ENCODE data around the gene BCL3. TPM values are rescaled to one million over a fixed set of nuclear protein-coding genes. Genes with fewer than 3 reads are reported as not detected.

The BCL3 gene
- total and polyA plus RNA-seq, 2 experiments from 2014 or later: 11.3 to 24.6 TPM

GRCh38 chr19:44808463-44809371, 60.2 kb downstream of the BCL3 start, which contains the start of gene BCAM:
TSS of gene BCAM (plus strand) at chr19:44809103. CDS start at chr19:44809125, 22 bp downstream.
- peak; percentile 75 for DNase-seq
- peak within 1 kb of the TSS; percentile 76 for H2AFZ ChIP-seq
- H3K27me3 ChIP-seq (replicated peaks; ENCODE audit: insufficient read depth): no peaks in the 10 kb centered on the region
- H3K4me3 ChIP-seq: peak within 1 kb of the TSS; percentile 76
- H3K4me2 ChIP-seq (ENCODE audit: unreplicated experiment): peak within 1 kb of the TSS; percentile 80
- H3K9me2 ChIP-seq (ENCODE audit: insufficient read depth): no peaks in the 10 kb centered on the region
- H3K27ac ChIP-seq: no peak within 1 kb of the TSS
- H4K20me1 ChIP-seq (ENCODE audit: insufficient read depth): no peaks in the 10 kb centered on the region
- no peaks in the 10 kb centered on the region for H3K79me2 ChIP-seq (ENCODE audit: insufficient read depth)
- TF ChIP-seq EZH2 (IDR thresholded peaks at IDR 0.05; ENCODE audit: insufficient read depth, poor library complexity, severe bottlenecking) (no peak), EZH2phosphoT487 (IDR thresholded peaks at IDR 0.05; ENCODE audit: insufficient read depth, low read depth) (no peak)
- peaks cover 5% of the 10 kb centered on the region; the same call in 1 of the 2 replicates for H3K4me1 ChIP-seq (ENCODE audit: insufficient read depth)
- peak within 1 kb of the TSS; percentile 66 for H3K9ac ChIP-seq
- in situ Hi-C loops (cut with MboI): no loop called here
- H3F3A ChIP-seq (ENCODE audit: insufficient read depth): peaks cover 7% of the 10 kb centered on the region; the same call in 1 of the 2 replicates
- H3K36me3 ChIP-seq (ENCODE audit: low read depth): no peaks in the 10 kb centered on the region
- no peaks in the 10 kb centered on the region for H3K9me3 ChIP-seq (ENCODE audit: low read depth)
- 6 to 9% methylated on average over 29 to 53 of the region's 59 CpGs for WGBS, 2 experiments (ENCODE audit: low coverage in 1 of 2, low lambda C conversion rate in 2 of 2, missing lambda C conversion rate in 2 of 2)

Small RNAs within 50 kb of the gene (microRNA-seq; reads per million reads assigned to microRNA genes)
- not detected for gene MIR8085 (ENCODE audit: borderline number of aligned reads)

Small RNAs within 50 kb of the gene (small RNA-seq; reads per million reads assigned to genes)
- not detected for gene RF00156 (ENCODE audit: low read depth, low replicate concordance)
- gene RF00285 (ENCODE audit: low read depth, low replicate concordance): not detected

Other genes with a start within 250 kb of the BCL3 start
- gene ZNF180, start 248.2 kb upstream of the BCL3 start, total RNA-seq (2014; rRNA removed; shearing (Covaris generic)): 5.8 and 8.2 TPM in 2 replicates
- 2.9 and 3.9 TPM in 2 replicates for gene ZNF180, start 248.2 kb upstream of the BCL3 start, polyA plus RNA-seq (2016; fragmentation: Nextera tagmentation; extraction: Ambion mirVana)
- not detected in 2 replicates for gene CEACAM20, start 219.0 kb upstream of the BCL3 start, total RNA-seq (2014; rRNA removed; shearing (Covaris generic))
- gene CEACAM20, start 219.0 kb upstream of the BCL3 start, polyA plus RNA-seq (2016; fragmentation: Nextera tagmentation; extraction: Ambion mirVana): not detected in 2 replicates
- not detected in 2 replicates for gene IGSF23, start 135.1 kb upstream of the BCL3 start, total RNA-seq (2014; rRNA removed; shearing (Covaris generic))
- 0.63 and 0.79 TPM in 2 replicates for gene IGSF23, start 135.1 kb upstream of the BCL3 start, polyA plus RNA-seq (2016; fragmentation: Nextera tagmentation; extraction: Ambion mirVana)
- 140 and 148 TPM in 2 replicates for gene PVR, start 104.8 kb upstream of the BCL3 start, total RNA-seq (2014; rRNA removed; shearing (Covaris generic))
- 58.8 and 63.3 TPM in 2 replicates for gene PVR, start 104.8 kb upstream of the BCL3 start, polyA plus RNA-seq (2016; fragmentation: Nextera tagmentation; extraction: Ambion mirVana)
- 0.51 and 1.9 TPM in 2 replicates for gene CEACAM19, start 77.2 kb upstream of the BCL3 start, total RNA-seq (2014; rRNA removed; shearing (Covaris generic))
- gene CEACAM19, start 77.2 kb upstream of the BCL3 start, polyA plus RNA-seq (2016; fragmentation: Nextera tagmentation; extraction: Ambion mirVana): 1.3 and 1.7 TPM in 2 replicates
- gene CEACAM16, start 49.6 kb upstream of the BCL3 start, total RNA-seq (2014; rRNA removed; shearing (Covaris generic)): not detected in 2 replicates
- not detected in 2 replicates for gene CEACAM16, start 49.6 kb upstream of the BCL3 start, polyA plus RNA-seq (2016; fragmentation: Nextera tagmentation; extraction: Ambion mirVana)
- gene CBLC, start 29.2 kb downstream of the BCL3 start, total RNA-seq (2014; rRNA removed; shearing (Covaris generic)): not detected in 2 replicates
- gene CBLC, start 29.2 kb downstream of the BCL3 start, polyA plus RNA-seq (2016; fragmentation: Nextera tagmentation; extraction: Ambion mirVana): not detected in 2 replicates
- gene BCAM, start 60.4 kb downstream of the BCL3 start, total RNA-seq (2014; rRNA removed; shearing (Covaris generic)): 1.3 and 2.1 TPM in 2 replicates
- gene BCAM, start 60.4 kb downstream of the BCL3 start, polyA plus RNA-seq (2016; fragmentation: Nextera tagmentation; extraction: Ambion mirVana): 1.4 and 1.5 TPM in 2 replicates
- gene NECTIN2, start 97.6 kb downstream of the BCL3 start, total RNA-seq (2014; rRNA removed; shearing (Covaris generic)): 71.7 and 88.7 TPM in 2 replicates
- 60.5 and 63.0 TPM in 2 replicates for gene NECTIN2, start 97.6 kb downstream of the BCL3 start, polyA plus RNA-seq (2016; fragmentation: Nextera tagmentation; extraction: Ambion mirVana)
- gene TOMM40, start 142.5 kb downstream of the BCL3 start, total RNA-seq (2014; rRNA removed; shearing (Covaris generic)): 52.9 and 72.5 TPM in 2 replicates
- gene TOMM40, start 142.5 kb downstream of the BCL3 start, polyA plus RNA-seq (2016; fragmentation: Nextera tagmentation; extraction: Ambion mirVana): 54.6 and 54.7 TPM in 2 replicates
- gene APOE, start 157.1 kb downstream of the BCL3 start, total RNA-seq (2014; rRNA removed; shearing (Covaris generic)): 0.76 TPM in 1 of 2 replicates, not detected in the other
- 0.60 and 0.87 TPM in 2 replicates for gene APOE, start 157.1 kb downstream of the BCL3 start, polyA plus RNA-seq (2016; fragmentation: Nextera tagmentation; extraction: Ambion mirVana)
- not detected in 2 replicates for gene APOC1, start 165.9 kb downstream of the BCL3 start, total RNA-seq (2014; rRNA removed; shearing (Covaris generic))
- 0.49 TPM in 1 of 2 replicates, not detected in the other for gene APOC1, start 165.9 kb downstream of the BCL3 start, polyA plus RNA-seq (2016; fragmentation: Nextera tagmentation; extraction: Ambion mirVana)
- gene APOC4, start 193.5 kb downstream of the BCL3 start, total RNA-seq (2014; rRNA removed; shearing (Covaris generic)): not detected in 2 replicates
- not detected in 2 replicates for gene APOC4, start 193.5 kb downstream of the BCL3 start, polyA plus RNA-seq (2016; fragmentation: Nextera tagmentation; extraction: Ambion mirVana)
- not detected in 2 replicates for gene APOC2, start 197.3 kb downstream of the BCL3 start, total RNA-seq (2014; rRNA removed; shearing (Covaris generic))
- not detected in 2 replicates for gene APOC2, start 197.3 kb downstream of the BCL3 start, polyA plus RNA-seq (2016; fragmentation: Nextera tagmentation; extraction: Ambion mirVana)
- 40.5 and 42.5 TPM in 2 replicates for gene CLPTM1, start 206.7 kb downstream of the BCL3 start, total RNA-seq (2014; rRNA removed; shearing (Covaris generic))
- 103 and 109 TPM in 2 replicates for gene CLPTM1, start 206.7 kb downstream of the BCL3 start, polyA plus RNA-seq (2016; fragmentation: Nextera tagmentation; extraction: Ambion mirVana)

All from GM23248 (cell line).